SJSA1 (cell line): ENCODE results near the gene PEX14. TPM values are rescaled to one million over a fixed set of nuclear protein-coding genes. Genes with fewer than 3 reads are reported as not detected.
"Not testable (repeated sequence)": the region's sequence is repeated elsewhere in the genome, so short reads cannot be mapped to it uniquely, and the experiment has no call there.

Experiments
- DNase-seq, 2 experiments: peaks; one replicate each; pipeline ENCODE4 v3.0.0-alpha.2; 2015 to 2020; ENCODE audit warnings: low spot score in 2 of 2, low read depth in 1 of 2
- H3K27ac ChIP-seq: fragments of 250-450 bp; sonication (Bioruptor Pico); 2 replicates; pipeline ENCODE4 v1.5.1; 2020; ENCODE audit warnings: mild to moderate bottlenecking, moderate library complexity
- H3K27me3 ChIP-seq: fragments of 250-450 bp; sonication (Bioruptor Pico); replicated peaks from 2 replicates; pipeline ENCODE4 v1.5.1; 2020; ENCODE audit warnings: mild to moderate bottlenecking, moderate library complexity
- H3K36me3 ChIP-seq: fragments of 250-450 bp; sonication (Bioruptor Pico); 2 replicates; pipeline ENCODE4 v1.5.1; 2020; ENCODE audit warnings: mild to moderate bottlenecking
- H3K4me1 ChIP-seq: fragments of 250-450 bp; sonication (Bioruptor Pico); replicated peaks from 2 replicates; pipeline ENCODE4 v1.6.1; 2021; ENCODE audit warnings: mild to moderate bottlenecking
- H3K4me3 ChIP-seq: fragments of 250-450 bp; sonication (Bioruptor Pico); 2 replicates; pipeline ENCODE4 v1.5.1; 2020; ENCODE audit warnings: mild to moderate bottlenecking
- H3K9me3 ChIP-seq: fragments of 250-450 bp; sonication (Bioruptor Pico); replicated peaks from 2 replicates; pipeline ENCODE4 v1.5.1; 2020; ENCODE audit warnings: mild to moderate bottlenecking
- total RNA-seq: library from RNA; depleted of rRNA; stranded (reverse); fragments of >200 nt; shearing (Covaris generic); gene quantifications from 2 replicates; pipeline ENCODE4 v1.2.3, GENCODE V29; 2014

Gene PEX14
- total RNA-seq, 1 experiment from 2014 or later, result 13.8 TPM

DNA sequence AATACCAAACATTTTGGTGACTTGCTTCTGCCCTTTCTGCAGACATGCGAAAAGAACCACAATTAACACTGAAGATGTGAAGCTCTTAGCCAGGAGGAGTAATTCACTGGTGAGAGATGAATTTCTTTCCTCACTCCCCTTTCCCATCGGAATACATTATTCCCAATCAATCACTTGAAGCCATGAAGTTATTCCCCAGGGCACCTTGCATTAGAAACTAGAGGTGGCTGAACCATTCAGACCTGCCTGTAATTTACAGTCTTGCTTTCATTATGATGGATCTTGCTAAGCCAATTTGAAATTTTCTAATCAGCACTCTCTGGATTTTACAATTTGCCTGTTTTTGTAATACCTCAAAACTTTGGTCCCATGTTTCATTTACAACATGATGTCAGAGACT, 34.4 kb upstream of the PEX14 start:
- Histone ChIP-seq H3K27me3 (no peaks in the 10 kb centered on the region), H3K27ac (no peak overlapping the region), H3K4me3 (no peak overlapping the region), H3K9me3 (no peaks in the 10 kb centered on the region), H3K36me3 (peaks cover 3% of the 10 kb centered on the region; the same call in 1 of the 2 replicates), H3K4me1 (peaks cover 15% of the 10 kb centered on the region)
- DNase-seq, result no peak

DNA sequence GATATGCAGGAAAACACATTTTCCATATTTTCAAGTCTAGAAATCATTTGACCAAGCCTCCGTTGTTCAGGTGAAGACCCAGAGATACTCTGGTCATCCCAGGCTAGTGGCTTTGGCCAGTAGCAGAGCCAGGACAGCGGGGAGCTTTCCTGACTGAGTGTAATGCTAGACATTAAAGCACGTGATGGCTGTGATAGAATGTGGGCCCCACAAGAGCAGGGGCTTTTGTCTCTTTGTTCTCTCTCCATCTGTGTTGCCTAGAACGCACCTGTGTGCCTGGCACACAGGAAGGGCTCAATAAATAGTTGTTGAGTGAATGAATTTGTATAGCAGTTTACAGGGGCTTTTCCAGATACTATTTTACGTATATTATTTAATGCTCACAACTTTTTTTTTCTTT, 34.0 kb upstream of the PEX14 start:
- H3K4me1 ChIP-seq, result peaks cover 15% of the 10 kb centered on the region
- peaks cover 3% of the 10 kb centered on the region; the same call in 1 of the 2 replicates for H3K36me3 ChIP-seq
- no peaks in the 10 kb centered on the region for H3K9me3 ChIP-seq
- H3K27me3 ChIP-seq, result no peaks in the 10 kb centered on the region
- no peak overlapping the region for H3K4me3 ChIP-seq
- no peak overlapping the region for H3K27ac ChIP-seq
- no peak for DNase-seq

DNA sequence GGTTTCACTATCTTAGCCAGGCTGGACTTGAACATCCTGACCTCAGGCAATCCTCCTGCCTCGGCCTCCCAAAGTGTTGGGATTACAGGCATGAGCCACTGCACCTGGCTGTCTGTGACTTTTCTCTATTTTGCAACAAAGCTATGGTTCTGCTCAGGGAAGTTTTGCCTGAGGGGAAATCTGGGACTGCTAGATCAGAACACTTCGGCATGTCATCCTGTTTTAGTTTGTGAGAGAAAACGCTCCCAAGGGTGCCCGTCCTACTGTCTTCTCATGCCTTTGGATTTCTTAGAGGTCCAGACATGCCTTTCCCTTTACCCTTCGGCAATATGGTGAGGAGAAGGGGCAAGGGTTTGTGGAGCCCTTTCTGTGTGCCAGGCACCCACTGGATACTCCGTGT, 30.5 kb upstream of the PEX14 start:
- H3K4me1 ChIP-seq, result peaks cover under 1% of the 10 kb centered on the region; the same call in 1 of the 2 replicates
- no peaks in the 10 kb centered on the region for H3K27me3 ChIP-seq
- no peak overlapping the region for H3K27ac ChIP-seq
- H3K9me3 ChIP-seq, result no peaks in the 10 kb centered on the region
- H3K4me3 ChIP-seq, result no peak overlapping the region
- DNase-seq, result no peak
- peaks cover 3% of the 10 kb centered on the region; the same call in 1 of the 2 replicates for H3K36me3 ChIP-seq

DNA sequence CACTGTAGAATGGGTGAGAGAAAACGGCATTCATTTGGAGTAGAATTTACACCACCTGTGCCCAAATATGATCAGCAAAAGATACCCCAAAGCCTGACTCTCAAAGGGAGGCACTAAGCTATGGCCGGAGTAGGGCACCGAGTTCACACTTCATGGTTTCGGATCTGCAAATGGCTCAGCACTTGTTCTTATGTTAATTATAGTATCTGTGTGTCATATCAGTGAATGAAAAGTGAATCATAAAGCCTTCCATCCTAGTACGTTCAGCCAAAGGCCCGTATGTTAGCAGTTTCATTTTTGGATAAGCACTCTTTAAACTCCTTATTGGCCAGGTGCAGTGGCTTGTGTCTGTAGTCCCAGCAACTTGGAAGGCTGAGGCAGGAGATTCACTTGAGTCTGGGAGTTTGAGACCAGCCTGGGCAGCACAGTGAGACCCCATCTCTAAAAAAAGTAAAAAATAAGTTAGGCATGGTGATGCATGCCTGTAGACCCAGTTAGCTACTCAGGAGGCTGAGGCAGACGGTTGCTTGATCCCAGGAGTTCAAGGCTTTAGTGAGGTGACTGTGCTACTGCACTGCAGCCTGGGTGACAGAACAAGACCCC, 29.9 kb upstream of the PEX14 start:
- H3K4me3 ChIP-seq, result no peak overlapping the region
- no peaks in the 10 kb centered on the region for H3K27me3 ChIP-seq
- no peak overlapping the region for H3K27ac ChIP-seq
- no peaks in the 10 kb centered on the region for H3K9me3 ChIP-seq
- H3K36me3 ChIP-seq, result peaks cover 3% of the 10 kb centered on the region; the same call in 1 of the 2 replicates
- DNase-seq, result no peak
- no peaks in the 10 kb centered on the region for H3K4me1 ChIP-seq

DNA sequence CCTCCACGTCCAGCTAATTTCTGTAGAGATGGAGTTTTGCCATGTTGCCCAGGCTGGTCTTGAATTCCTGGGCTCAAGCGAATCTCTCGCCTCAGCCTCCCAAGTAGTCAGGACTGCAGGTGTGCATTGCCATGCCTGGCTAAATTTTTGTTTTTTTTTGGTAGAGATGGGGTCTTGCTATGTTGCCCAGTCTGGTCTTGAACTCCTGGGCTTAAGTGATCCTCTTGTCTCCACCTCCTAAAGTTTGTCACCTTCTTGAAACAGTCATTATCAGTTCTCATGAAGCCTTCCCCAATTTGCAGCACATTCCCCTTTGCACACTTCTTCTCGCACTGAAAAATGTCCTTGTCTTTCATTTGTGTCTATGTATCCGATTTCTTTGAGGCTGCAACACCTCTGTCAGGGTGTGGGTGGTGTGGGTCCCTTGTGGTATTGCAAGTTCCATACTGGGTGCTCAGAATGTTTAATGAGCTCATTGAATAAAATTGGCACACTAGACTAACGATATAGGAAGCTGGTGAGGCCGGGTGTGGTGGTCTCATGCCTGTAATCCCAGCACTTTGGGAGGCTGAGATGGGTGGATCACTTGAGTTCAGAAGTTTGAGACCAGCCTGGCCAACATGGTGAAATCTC, 27.8 kb upstream of the PEX14 start:
- no peak overlapping the region for H3K27ac ChIP-seq
- H3K27me3 ChIP-seq, result no peaks in the 10 kb centered on the region
- H3K9me3 ChIP-seq, result no peaks in the 10 kb centered on the region
- H3K4me1 ChIP-seq, result peaks cover 11% of the 10 kb centered on the region
- no peak for DNase-seq
- H3K4me3 ChIP-seq, result no peak overlapping the region
- H3K36me3 ChIP-seq, result no peaks in the 10 kb centered on the region; the same call in 1 of the 2 replicates

DNA sequence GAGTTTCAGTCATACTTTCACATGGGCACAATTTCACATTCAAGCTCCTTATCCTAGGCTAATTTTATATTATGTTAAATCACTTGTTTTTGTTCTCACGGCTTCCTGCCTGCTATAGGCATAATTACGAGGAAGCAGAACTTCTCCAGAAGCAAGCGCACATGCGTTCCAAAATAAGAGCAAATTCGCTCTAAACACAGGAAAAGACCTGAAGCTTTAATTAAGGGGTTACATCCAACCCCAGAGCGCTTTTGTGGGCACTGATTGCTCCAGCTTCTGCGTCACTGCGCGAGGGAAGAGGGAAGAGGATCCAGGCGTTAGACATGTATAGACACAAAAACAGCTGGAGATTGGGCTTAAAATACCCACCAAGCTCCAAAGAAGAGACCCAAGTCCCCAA, 25.0 kb upstream of the PEX14 start, which contains the start of gene CORT:
TSS of gene CORT (plus strand) at position 281 of the 400 bp plus-strand sequence. CDS start 193 bp downstream, outside the sequence.
- Histone ChIP-seq H3K4me1 (peaks cover 11% of the 10 kb centered on the region), H3K27me3 (no peaks in the 10 kb centered on the region), H3K36me3 (no peaks in the 10 kb centered on the region; the same call in 1 of the 2 replicates), H3K4me3 (no peak within 1 kb of the TSS), H3K27ac (no peak within 1 kb of the TSS), H3K9me3 (no peaks in the 10 kb centered on the region)
- DNase-seq, result no peak

DNA sequence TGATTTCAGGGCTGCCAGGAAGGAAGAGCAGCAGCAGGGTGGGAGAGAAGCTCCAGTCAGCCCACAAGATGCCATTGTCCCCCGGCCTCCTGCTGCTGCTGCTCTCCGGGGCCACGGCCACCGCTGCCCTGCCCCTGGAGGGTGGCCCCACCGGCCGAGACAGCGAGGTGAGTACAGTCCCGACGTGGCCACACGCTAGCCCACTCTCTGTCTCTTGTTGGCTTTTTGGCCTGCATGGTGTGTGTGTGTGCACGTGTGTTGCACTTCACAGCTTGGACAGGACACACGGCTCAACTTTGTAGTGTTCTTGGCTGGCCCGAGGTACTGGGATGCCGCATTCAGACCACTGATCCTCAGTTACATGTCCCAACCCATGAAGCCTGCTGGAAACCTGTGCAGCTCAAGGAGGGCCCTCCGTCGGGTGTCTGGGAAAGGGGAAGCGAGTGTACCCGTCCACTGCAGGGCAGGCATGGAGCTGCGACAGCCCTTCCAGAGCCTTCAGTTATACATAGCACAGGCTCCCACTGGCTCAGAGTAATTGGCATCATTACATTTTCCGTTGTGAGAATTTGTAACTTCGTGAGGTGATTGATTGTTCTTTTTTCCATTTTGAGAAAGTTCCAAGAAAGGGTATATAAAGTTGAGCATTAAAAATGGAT, 24.5 kb upstream of the PEX14 start:
- H3K27me3 ChIP-seq, result no peaks in the 10 kb centered on the region
- no peak overlapping the region for H3K4me3 ChIP-seq
- H3K36me3 ChIP-seq, result no peaks in the 10 kb centered on the region
- no peaks in the 10 kb centered on the region for H3K9me3 ChIP-seq
- DNase-seq, result no peak
- no peak overlapping the region for H3K27ac ChIP-seq
- H3K4me1 ChIP-seq, result peaks cover 11% of the 10 kb centered on the region

DNA sequence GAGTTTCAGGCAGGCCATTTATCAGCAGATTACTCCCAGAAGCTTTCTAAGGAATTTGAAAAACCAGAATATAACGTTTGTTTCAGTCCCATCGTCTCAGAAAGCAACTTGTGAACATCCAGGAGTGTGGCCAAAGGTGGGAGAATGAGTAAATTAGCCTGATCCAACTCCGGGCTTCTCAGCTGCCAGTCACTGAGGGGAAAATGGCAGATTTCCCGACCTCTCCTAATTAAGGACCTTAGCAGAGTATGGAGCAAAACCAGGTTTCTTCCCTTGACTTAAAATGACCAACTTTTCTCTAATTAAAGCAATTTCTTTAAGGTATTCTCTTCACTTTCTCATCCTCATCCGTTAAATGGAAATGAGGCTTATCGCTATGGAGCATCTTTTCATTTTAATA, 23.9 kb upstream of the PEX14 start:
- H3K4me1 ChIP-seq, result peaks cover 11% of the 10 kb centered on the region
- H3K4me3 ChIP-seq, result no peak overlapping the region
- H3K27ac ChIP-seq, result no peak overlapping the region
- DNase-seq, result no peak
- H3K36me3 ChIP-seq, result no peaks in the 10 kb centered on the region
- H3K9me3 ChIP-seq, result no peaks in the 10 kb centered on the region
- H3K27me3 ChIP-seq, result no peaks in the 10 kb centered on the region

DNA sequence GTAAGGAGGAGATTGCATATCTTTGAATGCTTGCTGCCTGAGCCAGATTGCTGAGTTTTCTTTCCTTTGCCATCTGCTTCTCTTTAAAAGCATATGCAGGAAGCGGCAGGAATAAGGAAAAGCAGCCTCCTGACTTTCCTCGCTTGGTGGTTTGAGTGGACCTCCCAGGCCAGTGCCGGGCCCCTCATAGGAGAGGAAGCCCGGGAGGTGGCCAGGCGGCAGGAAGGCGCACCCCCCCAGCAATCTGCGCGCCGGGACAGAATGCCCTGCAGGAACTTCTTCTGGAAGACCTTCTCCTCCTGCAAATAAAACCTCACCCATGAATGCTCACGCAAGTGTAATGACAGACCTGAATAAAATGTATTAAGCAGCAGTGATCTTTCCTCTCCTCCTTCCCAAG, 23.5 kb upstream of the PEX14 start:
- Histone ChIP-seq H3K9me3 (no peaks in the 10 kb centered on the region), H3K36me3 (no peaks in the 10 kb centered on the region), H3K27me3 (no peaks in the 10 kb centered on the region), H3K4me1 (peaks cover 11% of the 10 kb centered on the region), H3K4me3 (no peak overlapping the region), H3K27ac (no peak overlapping the region)
- peak; percentile 33 to 50 for DNase-seq

DNA sequence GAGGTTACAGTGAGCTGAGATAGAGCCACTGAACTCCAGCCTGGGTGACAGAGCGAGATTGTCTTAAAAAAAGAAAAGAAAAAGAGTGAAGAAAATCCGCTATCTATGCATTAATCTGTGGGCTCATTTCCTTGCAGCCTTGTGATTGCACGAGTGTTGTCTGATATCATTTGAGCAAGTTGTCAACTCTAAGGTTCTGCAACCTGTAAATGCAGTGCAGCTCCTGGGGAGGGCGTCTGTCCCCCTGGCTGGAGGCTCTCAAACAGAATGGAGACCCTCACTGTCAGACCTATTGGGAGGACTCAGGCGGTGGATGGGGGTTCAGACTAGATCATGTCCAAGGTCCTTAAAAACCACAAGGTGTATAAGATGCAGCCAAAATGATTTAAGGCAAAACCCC, 18.7 kb upstream of the PEX14 start:
- DNase-seq, result no peak
- no peaks in the 10 kb centered on the region for H3K27me3 ChIP-seq
- H3K27ac ChIP-seq, result no peak overlapping the region
- no peaks in the 10 kb centered on the region for H3K9me3 ChIP-seq
- H3K36me3 ChIP-seq, result peaks cover 24% of the 10 kb centered on the region; the same call in 1 of the 2 replicates
- H3K4me1 ChIP-seq, result peaks cover 13% of the 10 kb centered on the region
- no peak overlapping the region for H3K4me3 ChIP-seq

DNA sequence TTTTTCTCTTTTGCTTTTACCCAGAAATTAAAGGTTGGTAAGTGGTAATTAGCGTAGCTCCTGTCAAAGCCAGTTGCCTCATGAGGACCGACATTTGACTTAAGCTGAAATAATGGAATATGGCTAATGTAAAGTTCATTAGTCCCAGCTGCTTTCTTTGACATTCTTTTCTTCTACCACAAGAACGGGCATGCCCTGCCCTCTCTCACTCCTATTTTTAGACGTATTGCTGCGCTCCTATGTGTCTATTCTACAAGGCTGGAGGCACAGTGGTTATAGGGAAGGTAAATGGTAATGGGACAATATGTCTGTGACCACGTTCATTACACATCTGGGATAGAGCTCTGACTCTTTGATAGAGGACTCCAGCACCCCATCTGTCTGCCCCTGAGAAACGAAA, 18.1 kb upstream of the PEX14 start:
- no peak for DNase-seq
- H3K9me3 ChIP-seq, result no peaks in the 10 kb centered on the region
- no peak overlapping the region for H3K27ac ChIP-seq
- no peak overlapping the region for H3K4me3 ChIP-seq
- H3K4me1 ChIP-seq, result peaks cover 7% of the 10 kb centered on the region
- peaks cover 27% of the 10 kb centered on the region for H3K36me3 ChIP-seq
- H3K27me3 ChIP-seq, result no peaks in the 10 kb centered on the region

DNA sequence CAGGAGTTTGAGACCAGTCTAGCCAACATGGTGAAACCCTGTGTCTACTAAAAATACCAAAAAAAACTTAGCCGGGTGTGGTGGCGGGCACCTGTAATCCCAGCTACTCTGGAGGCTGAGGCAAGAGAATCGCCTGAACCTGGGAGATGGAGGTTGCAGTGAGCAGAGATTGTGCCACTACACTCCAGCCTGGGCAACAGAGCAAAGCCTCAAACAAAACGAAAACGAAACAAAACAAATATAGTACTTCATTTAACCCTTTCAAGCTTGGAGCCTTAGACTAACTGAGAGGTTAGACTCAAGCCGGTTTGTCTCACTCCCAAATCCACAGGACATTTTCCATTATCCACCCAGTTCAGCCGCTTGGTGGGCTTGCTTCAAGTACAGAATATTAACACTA, 17.3 kb upstream of the PEX14 start:
- H3K4me1 ChIP-seq, H3K27ac ChIP-seq, DNase-seq: not testable (repeated sequence)

DNA sequence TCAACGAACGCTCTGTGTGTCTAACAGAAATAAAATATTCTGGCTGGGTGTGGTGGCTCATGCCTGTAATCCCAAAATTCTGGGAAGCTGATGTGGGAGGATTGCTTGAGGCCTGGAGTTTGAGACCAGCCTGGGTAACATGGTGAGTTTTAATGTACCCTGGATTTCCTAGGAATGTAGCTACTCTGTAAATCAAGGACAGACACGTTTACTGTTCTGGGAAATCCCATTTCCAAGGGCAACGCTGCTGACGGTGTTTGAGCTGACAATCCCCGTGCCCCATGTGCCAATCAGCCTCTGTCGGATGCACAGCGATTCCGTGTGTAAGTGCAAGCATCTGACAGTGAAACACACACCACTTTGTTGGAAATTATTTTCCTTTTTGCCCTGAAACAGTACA, 16.9 kb upstream of the PEX14 start:
- H3K4me1 ChIP-seq, result peaks cover 6% of the 10 kb centered on the region
- H3K27me3 ChIP-seq, result no peaks in the 10 kb centered on the region
- no peak for DNase-seq
- no peak overlapping the region for H3K4me3 ChIP-seq
- no peaks in the 10 kb centered on the region for H3K9me3 ChIP-seq
- no peak overlapping the region for H3K27ac ChIP-seq
- H3K36me3 ChIP-seq, result peaks cover 37% of the 10 kb centered on the region

More for the DNA sequence above, 17.3 kb upstream of the PEX14 start:
- not testable (repeated sequence) for H3K27me3 ChIP-seq, H3K4me3 ChIP-seq, H3K9me3 ChIP-seq
- peaks cover 33% of the 10 kb centered on the region for H3K36me3 ChIP-seq

DNA sequence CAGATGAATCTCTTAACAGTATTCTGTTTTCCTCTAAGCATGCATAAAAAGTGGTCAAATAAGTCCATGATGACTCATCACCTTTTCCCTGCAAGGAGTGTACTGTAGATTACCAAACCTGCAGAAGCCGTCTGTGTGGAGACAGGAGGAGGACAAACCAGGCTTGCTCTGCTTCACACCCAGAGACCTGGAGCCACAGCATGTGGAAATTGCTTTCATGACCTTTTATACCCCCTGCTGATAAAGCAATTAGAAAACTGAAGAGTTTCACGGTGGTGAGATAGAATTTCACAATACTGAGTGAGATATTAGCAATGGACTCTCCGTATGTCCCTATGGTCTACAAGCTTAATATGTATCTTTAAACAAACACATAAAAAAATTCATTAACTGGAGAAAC, 15.6 kb upstream of the PEX14 start:
- Histone ChIP-seq H3K27ac (no peak overlapping the region), H3K4me3 (no peak overlapping the region)

More for the DNA sequence above, 15.6 kb upstream of the PEX14 start:
- peak in 1 of 2 experiments; percentile 29 for DNase-seq
- Histone ChIP-seq H3K4me1 (peaks cover 6% of the 10 kb centered on the region), H3K36me3 (peaks cover 47% of the 10 kb centered on the region), H3K9me3 (no peaks in the 10 kb centered on the region), H3K27me3 (no peaks in the 10 kb centered on the region)
